ENCODE results near the gene TBC1D9. TPM values are rescaled to one million over a fixed set of nuclear protein-coding genes. Genes with fewer than 3 reads are reported as not detected.

Gene TBC1D9
- total RNA-seq, 4 donors from 2014 or later: 13.0 to 79.2 (median 19.1) TPM

DNA sequence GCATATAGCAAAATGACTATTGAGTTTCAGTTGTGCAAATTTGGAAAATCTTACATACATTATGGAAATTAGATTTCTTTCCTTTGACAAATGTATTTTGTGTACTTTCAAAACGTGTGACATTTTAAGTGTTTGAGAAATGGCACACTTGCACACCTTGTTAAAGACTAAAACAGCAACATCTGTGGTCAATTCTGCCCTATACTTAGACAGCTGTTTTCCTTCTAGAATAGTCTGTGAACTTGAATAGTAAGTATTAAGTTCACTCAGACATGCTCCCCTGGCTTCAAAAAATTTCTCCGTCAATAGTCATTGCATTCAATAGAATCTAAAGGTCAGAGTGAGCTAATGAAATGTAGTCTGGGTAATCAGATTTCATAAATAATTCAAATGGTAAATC lies 21.7 kb upstream of the TBC1D9 start:
- no peaks in the 10 kb centered on the region for H3K9me3 ChIP-seq
- TF ChIP-seq, protein P1, sequence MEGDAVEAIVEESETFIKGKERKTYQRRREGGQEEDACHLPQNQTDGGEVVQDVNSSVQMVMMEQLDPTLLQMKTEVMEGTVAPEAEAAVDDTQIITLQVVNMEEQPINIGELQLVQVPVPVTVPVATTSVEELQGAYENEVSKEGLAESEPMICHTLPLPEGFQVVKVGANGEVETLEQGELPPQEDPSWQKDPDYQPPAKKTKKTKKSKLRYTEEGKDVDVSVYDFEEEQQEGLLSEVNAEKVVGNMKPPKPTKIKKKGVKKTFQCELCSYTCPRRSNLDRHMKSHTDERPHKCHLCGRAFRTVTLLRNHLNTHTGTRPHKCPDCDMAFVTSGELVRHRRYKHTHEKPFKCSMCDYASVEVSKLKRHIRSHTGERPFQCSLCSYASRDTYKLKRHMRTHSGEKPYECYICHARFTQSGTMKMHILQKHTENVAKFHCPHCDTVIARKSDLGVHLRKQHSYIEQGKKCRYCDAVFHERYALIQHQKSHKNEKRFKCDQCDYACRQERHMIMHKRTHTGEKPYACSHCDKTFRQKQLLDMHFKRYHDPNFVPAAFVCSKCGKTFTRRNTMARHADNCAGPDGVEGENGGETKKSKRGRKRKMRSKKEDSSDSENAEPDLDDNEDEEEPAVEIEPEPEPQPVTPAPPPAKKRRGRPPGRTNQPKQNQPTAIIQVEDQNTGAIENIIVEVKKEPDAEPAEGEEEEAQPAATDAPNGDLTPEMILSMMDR (IDR thresholded peaks at IDR 0.05): no peak
- no peak for TF ChIP-seq POLR2A (IDR thresholded peaks at IDR 0.05)

DNA sequence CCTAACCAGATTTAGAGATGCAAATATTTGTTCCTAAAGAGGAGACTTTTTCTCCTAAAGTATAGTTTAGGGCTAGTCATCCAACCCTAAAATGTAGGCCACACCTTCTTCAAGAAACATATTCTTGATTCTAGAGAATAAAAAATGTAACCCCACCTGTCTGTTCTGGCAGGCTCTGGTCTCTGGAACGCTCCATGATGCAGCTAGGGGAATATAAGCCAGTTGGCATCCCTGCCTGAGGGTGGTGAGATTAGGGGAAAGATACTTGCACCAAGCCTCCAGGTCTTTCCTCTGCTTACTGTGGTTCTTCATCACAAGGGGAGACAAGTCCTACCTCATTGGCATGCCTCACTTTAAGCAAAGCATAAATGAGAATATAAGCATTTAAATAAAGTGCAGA lies 21.2 kb upstream of the TBC1D9 start:
- DNase-seq: no peak
- Histone ChIP-seq H3K27ac (no peak overlapping the region), H3K4me3 (no peak overlapping the region), H3K27me3 (no peaks in the 10 kb centered on the region), H3K4me1 (no peaks in the 10 kb centered on the region), H3K9me3 (no peaks in the 10 kb centered on the region), H3K36me3 (no peaks in the 10 kb centered on the region)
- TF ChIP-seq POLR2A (IDR thresholded peaks at IDR 0.05): no peak

More for the DNA sequence above, 21.7 kb upstream of the TBC1D9 start:
- Histone ChIP-seq H3K4me1 (no peaks in the 10 kb centered on the region), H3K27me3 (no peaks in the 10 kb centered on the region), H3K36me3 (no peaks in the 10 kb centered on the region), H3K4me3 (no peak overlapping the region), H3K27ac (no peak overlapping the region)
- DNase-seq: no peak

DNA sequence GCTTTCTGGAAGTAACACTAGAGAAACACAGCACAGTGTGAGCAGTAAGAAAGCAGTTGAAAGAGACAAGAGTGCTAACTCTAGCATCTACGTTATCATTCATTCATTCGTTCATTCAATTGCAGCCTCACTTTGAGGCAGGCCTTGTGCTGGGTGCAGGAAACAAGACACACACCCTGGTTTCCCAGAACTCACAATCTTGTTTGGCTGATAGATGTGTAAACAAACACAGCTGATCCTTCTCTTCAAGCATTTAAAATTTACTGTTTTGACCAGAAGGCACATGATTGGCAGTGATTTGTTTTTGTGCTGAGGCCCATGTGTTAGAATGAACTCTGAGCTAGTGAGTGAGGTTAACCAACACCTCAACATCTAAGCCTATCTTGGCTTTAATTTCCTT lies 20.4 kb upstream of the TBC1D9 start:
- TF ChIP-seq, protein P1 (IDR thresholded peaks at IDR 0.05): no peak
- no peak for TF ChIP-seq POLR2A (IDR thresholded peaks at IDR 0.05)
- Histone ChIP-seq H3K4me3 (no peak overlapping the region), H3K36me3 (no peaks in the 10 kb centered on the region), H3K9me3 (no peaks in the 10 kb centered on the region), H3K27ac (no peak overlapping the region), H3K4me1 (no peaks in the 10 kb centered on the region), H3K27me3 (no peaks in the 10 kb centered on the region)
- no peak for DNase-seq

DNA sequence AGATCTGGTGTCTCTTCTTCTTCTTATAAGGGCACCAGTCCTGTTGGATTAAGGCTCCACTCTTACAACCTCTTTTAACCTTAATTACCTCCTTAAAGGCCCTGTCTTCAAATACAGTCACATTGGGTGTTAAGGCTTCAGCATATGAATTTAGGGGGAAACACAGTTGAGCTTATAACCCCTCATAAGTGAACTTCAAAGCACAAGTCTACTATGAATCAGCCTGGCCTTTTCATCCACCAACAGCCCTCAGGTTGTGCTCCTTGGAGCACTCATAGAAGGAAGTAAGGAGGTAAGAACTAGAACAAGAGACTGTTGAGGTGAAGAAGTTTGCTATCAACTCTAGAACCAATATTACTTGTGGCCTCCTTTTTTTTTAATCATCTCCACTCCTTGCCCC lies 18.8 kb upstream of the TBC1D9 start:
- Histone ChIP-seq H3K27me3 (no peaks in the 10 kb centered on the region), H3K36me3 (no peaks in the 10 kb centered on the region), H3K27ac (no peak overlapping the region), H3K4me1 (no peaks in the 10 kb centered on the region), H3K4me3 (no peak overlapping the region), H3K9me3 (no peaks in the 10 kb centered on the region)
- TF ChIP-seq, protein P1 (IDR thresholded peaks at IDR 0.05): no peak
- no peak for TF ChIP-seq POLR2A (IDR thresholded peaks at IDR 0.05)
- no peak for DNase-seq

DNA sequence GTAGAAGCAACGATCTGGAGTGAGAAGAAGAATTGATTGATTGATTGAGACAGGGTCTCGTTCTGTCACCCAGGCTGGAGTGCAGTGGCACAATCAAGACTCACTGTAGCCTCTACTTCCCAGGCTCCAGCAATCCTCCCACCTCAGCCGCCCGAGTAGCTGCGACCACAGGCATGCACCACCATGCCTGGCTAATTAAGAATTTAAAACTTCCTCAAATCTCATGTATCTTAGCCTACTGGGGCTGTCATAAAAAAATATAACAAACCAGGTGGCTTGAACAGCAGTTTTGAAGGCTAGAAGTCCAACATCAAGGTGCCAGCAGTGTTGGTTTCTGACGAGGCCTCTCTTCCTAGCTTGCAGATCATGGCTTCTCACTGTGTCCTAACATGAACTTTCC lies 18.3 kb upstream of the TBC1D9 start:
- Histone ChIP-seq H3K36me3 (no peaks in the 10 kb centered on the region), H3K9me3 (no peaks in the 10 kb centered on the region), H3K4me1 (no peaks in the 10 kb centered on the region), H3K4me3 (no peak overlapping the region), H3K27me3 (no peaks in the 10 kb centered on the region), H3K27ac (no peak overlapping the region)
- TF ChIP-seq POLR2A (IDR thresholded peaks at IDR 0.05): no peak
- TF ChIP-seq, protein P1 (IDR thresholded peaks at IDR 0.05): no peak
- no peak for DNase-seq

GRCh38 chr4:140769209-140769608 lies 13.0 kb upstream of the TBC1D9 start:
- Histone ChIP-seq H3K4me1 (no peaks in the 10 kb centered on the region), H3K4me3 (no peak overlapping the region), H3K27me3 (no peaks in the 10 kb centered on the region), H3K36me3 (no peaks in the 10 kb centered on the region), H3K9me3 (no peaks in the 10 kb centered on the region), H3K27ac (no peak overlapping the region)
- DNase-seq: no peak
- no peak for TF ChIP-seq POLR2A (IDR thresholded peaks at IDR 0.05)
- TF ChIP-seq, protein P1 (IDR thresholded peaks at IDR 0.05): no peak
